Medulla oblongata (tissue), 1 donor: ENCODE results near the gene FAXDC2.
"Not testable (repeated sequence)": the region's sequence is repeated elsewhere in the genome, so short reads cannot be mapped to it uniquely, and the experiment has no call there.

ENCODE experiments used
- DNase-seq: peaks from one replicate; pipeline ENCODE4 v3.0.0-alpha.2; 2015; ENCODE audit errors: extremely low spot score

Gene FAXDC2

GRCh38 chr5:154861946-154862345, 11.5 kb upstream of the FAXDC2 start:
- DNase-seq: no peak

DNA sequence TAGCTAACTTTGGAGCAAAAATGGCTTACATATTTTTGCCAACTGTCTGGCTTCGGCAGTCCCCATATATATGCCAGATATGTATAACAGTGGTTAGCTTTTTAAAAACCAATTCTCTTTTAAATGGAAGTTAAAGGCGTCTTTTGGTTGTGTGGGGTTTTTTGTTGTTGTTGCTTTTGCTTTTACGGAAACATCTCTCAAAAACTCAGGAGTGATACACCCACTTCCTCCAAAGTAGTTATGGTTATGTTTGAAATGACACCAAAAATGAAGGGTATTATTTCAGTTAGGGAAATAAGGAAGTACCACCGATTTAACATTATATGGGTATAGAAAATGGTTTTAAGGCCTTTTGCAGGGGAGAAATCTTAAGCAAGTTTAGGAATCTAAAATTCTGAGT, 10.4 kb upstream of the FAXDC2 start:
- no peak for DNase-seq

DNA sequence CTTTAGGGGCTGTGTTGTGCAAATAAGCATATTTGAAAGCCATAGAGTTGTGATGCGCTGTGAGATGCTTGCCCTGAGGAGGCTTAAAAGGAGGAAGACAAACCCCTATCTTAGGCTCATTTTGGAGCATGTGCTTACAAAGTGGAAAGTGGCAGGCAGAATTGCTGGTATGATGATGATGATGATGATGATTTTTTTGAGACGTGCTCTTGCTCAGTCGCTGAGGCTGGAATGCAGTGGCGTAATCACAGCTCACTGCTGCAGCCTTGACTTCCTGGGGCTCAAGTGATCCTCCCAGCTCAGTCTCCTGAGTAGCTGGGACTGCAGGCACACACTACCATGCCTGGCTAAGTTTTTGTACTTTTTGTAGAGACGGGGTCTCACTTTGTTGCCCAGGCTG, 9.7 kb upstream of the FAXDC2 start:
- no peak for DNase-seq

DNA sequence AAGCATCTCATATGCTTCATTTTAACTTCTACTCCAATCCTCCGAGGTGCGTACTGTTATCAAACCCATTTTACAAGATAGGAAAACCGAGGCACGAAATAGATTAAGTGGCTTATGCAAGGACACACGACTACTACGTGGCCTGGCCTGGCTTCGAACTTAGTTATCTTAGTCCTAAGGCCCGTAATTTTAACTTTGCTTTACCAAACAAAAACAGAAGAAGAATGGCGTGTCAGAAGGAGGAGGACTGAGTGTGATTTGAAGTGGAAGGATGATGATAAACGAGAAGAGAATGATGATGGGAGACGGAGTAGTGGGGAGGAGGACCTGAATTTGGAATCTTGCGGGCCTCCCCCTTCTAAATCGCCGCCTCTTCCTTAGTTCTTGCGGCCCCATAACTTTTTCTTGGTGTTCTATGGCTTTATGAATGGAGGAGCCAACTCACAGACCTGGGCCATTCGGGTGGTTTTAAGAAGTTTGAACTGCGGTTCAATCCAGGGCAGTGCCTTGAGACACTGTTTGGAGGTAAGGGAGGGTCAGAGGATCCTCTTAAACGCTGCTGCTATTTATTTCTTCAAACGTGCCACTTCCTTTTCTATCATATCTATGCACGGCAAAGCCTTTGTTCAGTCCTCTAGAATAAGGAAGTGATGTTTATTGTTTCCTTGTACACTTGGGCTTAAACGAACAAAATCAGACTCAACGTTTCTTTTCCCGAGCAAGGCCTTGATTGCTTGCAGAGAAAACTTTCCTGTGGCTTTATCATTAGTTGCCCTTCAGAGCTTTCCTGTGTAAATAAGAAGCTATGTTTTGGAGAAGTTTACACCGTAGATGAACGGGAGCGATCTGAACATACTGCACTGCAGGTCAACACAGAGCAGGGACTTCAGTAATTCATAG, 8.8 kb upstream of the FAXDC2 start:
- DNase-seq: peak; percentile 50

GRCh38 chr5:154858297-154858971, 8.0 kb upstream of the FAXDC2 start, which contains the start of gene CNOT8:
CNOT8 (plus strand) TSS chr5:154858627; CDS start chr5:154863279, 4,652 bp downstream.
- peak; percentile 98 for DNase-seq

DNA sequence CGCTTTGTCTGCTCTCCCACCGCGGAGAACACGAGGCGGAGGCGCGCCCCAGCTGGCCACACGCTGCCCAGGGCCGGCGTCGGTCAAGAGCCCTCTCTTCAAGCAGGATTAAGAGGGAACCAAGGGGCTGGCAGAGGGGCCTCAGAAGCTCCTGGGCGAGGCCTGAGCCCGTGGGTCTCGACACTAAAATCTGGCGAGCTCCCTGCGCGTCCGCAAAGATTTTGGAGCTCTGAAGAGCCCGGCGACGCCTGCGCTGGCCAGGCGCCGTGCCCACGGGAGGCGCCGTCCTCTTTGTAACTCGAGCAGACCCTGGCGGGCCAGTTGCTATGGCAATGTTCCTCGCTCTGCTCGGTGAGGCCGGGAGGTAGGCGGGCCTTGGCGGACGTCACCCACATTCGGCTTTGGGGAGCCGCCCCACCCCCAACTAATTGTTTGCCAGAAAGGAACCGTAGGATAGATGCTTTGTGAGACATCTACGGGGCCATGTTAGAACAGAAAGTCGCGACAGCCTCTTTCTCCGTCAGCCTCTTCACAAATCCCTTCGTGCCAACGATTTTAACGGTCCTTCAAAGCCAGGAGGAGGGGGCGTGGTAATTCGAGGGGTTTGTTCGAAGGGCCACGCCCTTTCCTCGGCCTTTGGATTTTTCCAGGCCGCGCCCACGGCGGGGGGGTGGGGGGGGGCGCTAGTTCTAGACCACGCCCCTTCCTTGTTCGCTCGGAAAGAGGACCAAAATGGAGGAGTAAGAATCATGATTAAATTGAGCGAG, 7.3 kb upstream of the FAXDC2 start:
- peak; percentile 97 for DNase-seq

DNA sequence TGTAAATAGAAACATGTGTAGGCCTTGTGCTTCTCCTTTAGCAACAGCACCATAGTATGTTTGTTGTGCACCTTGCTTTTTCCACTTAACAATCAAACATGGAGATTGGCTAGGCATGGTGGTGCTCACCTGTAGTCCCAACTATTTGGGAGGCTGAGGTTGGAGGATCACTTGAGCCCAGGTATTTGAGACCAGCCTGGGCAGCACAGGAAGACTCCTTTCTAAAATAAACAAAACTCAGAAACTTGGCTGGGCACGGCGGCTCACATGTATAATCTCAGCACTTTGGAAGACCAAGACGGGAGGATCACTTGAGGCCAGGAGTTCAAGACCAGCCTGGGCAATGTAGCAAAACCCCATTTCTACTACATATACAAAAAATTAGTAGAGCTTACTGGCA, 948 bp upstream of the FAXDC2 start:
- no peak for DNase-seq

- peak; percentile 69 for DNase-seq
Observed at GRCh38 chr5:154849791-154850201, 607 bp downstream of the FAXDC2 start.

DNA sequence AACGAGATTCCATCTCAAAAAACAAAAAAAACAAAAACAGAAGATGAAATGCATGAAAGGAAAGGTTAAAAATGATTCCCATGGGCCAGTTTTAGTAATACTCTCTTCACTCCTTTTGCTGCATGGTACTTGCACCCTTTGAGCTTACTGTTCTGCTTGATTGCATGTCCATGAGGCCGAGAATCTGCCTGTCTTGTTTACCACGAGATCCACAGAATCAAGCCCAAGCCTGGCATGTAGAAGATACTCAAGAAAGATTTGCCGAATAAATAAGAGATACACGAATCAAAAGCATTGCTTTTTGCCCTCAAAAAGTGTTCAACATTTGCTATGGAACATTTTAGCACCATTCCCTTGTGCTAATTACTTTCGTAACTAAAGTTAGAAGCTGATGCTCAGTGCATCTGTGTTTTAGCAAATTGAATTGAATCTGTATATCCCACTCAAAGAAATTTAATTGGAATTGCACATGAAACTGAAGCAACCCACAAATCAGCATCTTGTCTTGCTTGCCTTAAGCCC, 1.1 kb downstream of the FAXDC2 start:
- DNase-seq: peak; percentile 54

DNA sequence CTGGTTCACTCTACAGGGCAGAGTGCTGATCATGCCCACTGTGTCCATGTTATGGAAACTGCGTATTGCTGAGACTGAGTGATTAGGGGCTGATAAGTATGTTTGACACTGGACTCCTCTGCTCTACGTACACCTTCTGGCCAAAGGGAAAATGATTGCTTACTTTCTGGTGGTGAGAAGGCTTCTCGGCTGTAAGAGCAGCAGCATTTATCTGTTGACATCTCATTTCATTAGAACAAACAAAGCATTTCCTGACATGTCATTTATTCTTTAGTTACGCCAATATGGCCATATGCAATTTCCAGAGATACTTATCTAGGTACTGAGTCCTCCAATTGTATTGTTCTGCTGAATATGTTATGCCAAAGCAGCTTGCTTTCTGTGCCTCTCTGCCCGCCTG, 5.6 kb downstream of the FAXDC2 start:
- DNase-seq: no peak

- no peak for DNase-seq
Observed at GRCh38 chr5:154842689-154843530, 7.5 kb downstream of the FAXDC2 start.

GRCh38 chr5:154841273-154841661, 9.1 kb downstream of the FAXDC2 start:
- DNase-seq: no peak

DNA sequence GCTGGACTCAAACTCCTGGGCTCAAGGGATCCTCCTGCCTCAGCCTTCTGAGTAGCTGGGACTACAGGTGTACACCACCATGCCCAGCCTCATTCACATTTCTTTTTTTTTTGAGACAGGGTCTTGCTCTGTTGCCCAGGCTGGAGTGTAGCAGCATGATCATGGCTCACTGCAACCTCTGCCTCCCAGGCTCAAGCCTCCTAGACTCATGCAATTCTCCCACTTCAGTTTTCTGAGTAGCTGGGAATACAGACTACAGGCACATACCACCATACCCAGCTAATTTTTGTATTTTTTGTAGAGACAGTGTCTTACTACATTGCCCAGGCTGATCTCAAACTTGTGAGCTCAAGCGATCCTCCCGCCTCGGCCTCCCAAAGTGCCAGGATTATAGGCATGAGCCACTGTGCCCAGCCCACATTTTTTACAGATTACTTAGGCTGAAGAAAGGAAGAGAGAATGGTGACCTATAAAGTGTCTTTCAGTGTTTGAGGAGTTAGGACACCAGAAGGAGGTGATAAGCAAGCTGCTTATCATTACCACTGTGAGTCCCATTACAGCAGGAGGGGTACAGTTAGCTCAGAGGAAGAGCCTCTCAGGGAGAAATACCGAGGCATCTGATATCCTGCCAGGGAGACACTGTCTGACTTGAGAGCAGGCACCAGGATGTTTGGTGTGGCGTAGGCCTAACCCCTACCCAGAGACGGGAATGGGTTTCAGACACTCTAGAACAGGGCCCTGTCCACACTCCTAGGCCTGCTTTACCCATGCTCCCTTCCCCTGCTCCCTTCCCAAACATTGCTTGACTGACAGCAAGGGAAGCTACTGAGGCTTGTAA, 9.7 kb downstream of the FAXDC2 start:
- no peak for DNase-seq

GRCh38 chr5:154837009-154837901, 13.1 kb downstream of the FAXDC2 start:
- no peak for DNase-seq

DNA sequence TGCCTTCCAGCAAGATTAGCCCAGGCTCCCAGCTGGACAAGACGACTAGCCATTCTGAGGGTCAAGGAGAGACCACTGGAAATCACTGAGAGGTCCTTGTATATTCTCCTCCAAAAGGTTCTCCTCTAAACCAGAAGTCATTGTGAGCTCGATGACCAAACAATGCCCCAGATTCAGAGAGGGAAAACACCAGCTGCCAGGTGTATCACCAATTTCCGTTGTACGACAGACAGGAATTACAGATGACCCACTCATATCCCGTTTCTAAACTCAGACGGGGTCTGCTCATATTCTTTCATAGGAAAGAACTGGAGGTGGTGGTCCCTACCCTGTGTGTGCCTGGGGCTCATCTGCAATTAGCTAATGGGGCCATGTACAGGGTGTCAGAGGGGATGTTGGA, 14.2 kb downstream of the FAXDC2 start:
- no peak for DNase-seq

DNA sequence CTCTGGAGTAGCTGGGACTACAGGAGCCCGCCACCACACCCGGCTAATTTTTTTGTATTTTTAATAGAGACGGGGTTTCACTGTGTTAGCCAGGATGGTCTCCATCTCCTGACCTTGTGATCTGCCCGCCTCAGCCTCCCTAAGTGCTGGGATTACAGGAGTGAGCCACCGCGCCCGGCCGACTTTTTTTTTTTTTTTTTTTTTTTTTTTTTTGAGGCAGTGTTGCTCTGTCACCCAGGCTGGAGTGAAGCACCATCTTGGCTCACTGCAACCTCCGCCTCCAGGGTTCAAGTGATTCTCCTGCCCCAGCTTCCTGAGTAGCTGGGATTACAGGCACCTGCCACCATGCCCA, 14.7 kb downstream of the FAXDC2 start:
- DNase-seq: not testable (repeated sequence)

DNA sequence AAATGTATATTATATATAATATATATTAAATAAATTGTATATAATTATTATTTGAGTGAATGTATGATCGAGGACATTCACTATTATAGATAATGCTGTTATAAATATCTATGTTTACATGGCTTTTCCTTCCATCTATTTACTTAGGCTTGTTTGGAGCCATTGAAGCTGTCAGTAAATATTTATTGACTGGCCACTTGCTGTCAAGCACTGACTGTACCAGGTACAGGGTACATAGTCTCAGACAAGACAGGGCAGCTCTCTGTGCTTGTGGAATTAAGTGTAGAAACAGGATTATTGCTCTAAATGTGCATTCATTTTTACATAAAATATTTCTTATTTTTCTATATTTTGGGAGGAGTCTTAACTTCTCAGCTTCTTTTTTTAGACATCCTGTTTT, 16.4 kb downstream of the FAXDC2 start:
- DNase-seq: no peak

DNA sequence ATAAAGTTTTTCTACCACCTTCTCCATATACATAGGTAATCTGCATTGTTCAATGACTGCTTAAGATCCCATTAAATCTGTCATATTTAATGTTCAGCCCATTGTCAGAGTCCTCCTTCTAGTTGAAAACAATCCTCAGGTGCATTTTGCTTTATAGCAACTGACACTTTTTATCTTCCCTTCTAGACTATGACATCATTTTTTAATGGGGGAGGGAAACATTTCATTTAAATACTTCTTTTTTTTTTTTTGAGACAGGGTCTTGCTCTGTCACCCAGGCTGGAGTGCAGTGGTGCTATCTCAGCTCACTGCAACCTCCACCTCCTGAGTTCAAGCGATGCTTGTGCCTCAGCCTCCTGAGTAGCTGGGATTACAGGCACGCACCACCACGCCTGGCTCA, 17.6 kb downstream of the FAXDC2 start:
- DNase-seq: not testable (repeated sequence)

GRCh38 chr5:154831451-154831850, 19.0 kb downstream of the FAXDC2 start:
- no peak for DNase-seq
